Medulla oblongata (tissue), 1 donor: ENCODE measurements around the gene FCGBP.
"Not testable (repeated sequence)": the region's sequence is repeated elsewhere in the genome, so short reads cannot be mapped to it uniquely, and the experiment has no call there.

Source experiments
- DNase-seq: peaks from one replicate; pipeline ENCODE4 v3.0.0-alpha.2; 2015; ENCODE audit errors: extremely low spot score

Gene FCGBP

DNA sequence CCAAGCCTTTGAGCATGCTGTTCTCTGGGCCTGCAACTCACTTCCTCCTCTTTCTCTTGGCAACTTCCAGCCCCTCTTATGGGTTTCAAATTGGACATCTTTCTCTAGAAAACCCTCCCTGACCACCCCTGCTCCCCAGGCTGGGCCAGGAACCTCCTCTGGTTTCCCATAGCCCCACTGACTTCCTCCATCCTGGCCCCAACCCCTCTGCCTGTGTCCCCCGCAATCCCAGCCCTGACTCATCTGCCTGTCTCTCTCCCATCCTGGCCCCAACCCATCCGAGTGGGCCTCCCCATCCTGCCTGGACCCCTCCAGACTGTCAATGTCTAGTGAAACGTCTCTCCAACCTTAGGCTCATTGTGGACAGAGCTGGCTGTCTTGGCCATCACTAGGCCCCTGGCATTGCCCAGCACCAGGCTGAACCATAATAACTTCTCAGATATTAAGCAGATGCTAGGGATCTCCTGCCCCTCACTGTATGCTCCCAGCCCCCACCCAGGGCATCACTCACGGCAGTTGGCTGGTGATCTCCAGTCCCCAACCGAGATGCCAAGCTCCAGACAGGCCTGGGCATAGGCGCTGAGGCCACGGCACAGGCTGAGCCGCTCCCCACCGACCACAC is 16.8 kb downstream of the FCGBP start:
- no peak for DNase-seq

DNA sequence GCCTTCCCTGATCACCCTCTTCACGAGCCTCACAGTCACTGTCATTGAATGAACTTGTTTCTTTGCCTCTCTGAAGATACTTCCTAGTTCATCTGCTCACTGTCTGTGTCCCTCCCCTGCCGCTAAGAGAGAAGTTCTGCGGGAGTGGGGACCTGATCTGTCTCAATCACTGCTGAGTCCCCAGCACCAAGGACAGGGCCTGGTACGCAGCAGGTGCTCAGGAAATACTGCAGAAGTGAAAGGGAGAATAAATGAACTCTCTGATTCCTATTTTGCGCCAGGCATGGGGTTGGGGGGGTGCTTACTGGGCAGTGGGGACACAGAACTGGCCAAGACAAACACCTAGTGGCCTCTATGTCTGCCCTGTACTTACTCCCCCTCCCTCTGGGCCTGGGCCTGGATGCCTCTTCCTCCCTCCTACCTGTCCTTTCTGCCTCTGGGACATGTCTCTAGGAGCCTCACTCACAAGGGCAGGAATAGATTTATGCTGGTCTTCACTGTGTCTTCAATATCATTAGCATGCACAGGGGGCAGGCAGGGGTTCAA is 17.5 kb downstream of the FCGBP start:
- DNase-seq: peak; percentile 49

DNA sequence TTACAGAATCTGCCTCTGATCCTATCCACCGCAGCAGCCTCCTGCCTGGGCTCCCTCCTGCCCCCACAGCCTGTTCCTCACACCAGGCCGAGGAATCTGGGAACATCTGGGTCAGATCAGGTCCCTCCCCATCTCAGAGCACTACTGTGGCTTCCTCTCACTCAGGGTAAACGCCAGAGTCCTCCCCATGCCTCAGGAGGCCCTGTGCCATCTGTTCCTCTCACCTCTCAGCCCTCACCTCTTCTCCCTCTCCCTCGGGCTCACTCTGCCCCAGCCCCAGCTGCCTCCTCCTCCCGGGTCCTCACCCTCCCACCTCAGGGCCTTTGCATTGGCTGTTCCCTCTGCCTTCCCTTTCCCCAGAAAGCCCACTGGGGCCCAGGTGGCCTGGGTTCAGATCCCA is 18.2 kb downstream of the FCGBP start:
- no peak for DNase-seq

GRCh38 chr19:39915848-39916215 is 18.6 kb downstream of the FCGBP start:
- no peak for DNase-seq

- DNase-seq: no peak
Observed at GRCh38 chr19:39915101-39915847, 19.2 kb downstream of the FCGBP start.

- DNase-seq: no peak
Observed at GRCh38 chr19:39913682-39914333, 20.6 kb downstream of the FCGBP start.

- DNase-seq: no peak
Observed at GRCh38 chr19:39908803-39909202, 25.6 kb downstream of the FCGBP start.

DNA sequence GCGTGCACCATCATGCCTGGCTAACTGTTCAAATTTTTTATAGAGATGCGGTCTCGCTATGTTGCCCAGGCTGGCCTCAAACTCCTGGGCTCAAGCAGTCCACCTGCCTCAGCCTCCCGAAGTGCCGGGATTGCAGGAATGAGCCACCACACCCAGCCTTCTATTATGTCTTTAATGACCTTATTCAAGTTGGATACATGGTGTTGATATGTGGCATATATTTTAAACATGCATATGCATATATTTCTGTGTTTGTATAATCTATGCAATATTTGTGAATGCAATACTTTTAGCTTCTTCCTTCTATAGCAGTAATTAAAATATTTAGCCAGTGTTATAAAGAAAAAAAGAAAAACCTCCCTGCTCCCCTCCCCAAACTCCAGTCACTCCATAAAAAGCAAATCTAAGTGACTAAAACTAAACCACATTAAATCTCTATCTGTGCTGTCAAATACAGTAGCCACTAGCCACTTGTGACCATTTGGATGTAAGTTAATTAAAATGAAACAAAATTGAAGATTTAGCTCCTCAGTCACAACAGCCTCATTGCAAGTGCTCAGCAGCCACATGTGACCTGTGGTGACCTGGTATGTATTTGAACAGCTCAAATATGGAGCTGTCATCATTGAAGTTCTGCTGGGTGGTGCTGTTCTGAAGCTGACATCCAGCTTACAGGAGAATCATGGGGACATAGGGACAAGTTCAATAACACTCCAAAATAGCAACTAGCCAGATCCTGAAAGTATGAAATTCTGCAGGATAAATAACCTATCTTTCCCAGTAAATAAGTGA is 27.4 kb downstream of the FCGBP start:
- no peak for DNase-seq

DNA sequence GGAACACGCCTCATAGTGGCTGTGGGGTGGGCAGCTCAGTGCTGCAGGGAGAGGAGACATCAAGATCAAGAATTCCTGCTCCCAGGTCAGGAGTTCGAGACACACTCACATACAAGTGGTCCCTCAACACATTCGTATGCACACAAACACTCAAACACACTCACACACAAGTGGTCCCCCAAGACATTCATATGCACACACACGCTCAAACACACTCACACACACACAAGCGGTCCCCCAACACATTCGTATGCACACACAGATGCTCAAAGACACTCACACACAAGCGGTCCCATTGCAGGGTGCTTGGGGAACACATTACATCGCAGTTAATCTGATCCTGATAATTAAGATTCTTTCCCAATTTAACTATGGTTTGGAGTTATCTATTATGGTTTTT is 28.2 kb downstream of the FCGBP start:
- no peak for DNase-seq

GRCh38 chr19:39903486-39904091 is 30.8 kb downstream of the FCGBP start:
- DNase-seq: not testable (repeated sequence)

DNA sequence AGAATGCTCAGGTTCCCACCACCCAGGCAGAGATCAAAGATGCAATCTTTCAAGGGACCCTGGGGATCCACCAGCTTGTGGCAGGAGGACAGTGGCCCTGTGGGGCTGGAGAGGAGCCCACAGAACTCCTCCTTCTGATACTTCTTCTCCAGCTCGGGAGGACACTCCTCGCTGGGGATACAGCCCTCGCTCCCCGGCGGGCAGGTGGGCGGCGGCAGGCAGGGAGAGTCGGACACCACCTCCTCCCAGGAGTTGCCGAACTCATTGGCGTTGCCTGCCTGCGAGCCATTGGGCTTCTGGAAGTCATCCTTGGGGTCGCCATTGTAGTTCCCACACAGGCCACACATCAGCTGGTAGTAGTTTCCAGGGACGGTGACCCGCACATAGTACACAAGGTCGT is 32.1 kb downstream of the FCGBP start:
- DNase-seq: not testable (repeated sequence)

- DNase-seq: not testable (repeated sequence)
Observed at GRCh38 chr19:39901681-39902080, 32.8 kb downstream of the FCGBP start.

- not testable (repeated sequence) for DNase-seq
Observed at GRCh38 chr19:39898858-39899257, 35.6 kb downstream of the FCGBP start.

DNA sequence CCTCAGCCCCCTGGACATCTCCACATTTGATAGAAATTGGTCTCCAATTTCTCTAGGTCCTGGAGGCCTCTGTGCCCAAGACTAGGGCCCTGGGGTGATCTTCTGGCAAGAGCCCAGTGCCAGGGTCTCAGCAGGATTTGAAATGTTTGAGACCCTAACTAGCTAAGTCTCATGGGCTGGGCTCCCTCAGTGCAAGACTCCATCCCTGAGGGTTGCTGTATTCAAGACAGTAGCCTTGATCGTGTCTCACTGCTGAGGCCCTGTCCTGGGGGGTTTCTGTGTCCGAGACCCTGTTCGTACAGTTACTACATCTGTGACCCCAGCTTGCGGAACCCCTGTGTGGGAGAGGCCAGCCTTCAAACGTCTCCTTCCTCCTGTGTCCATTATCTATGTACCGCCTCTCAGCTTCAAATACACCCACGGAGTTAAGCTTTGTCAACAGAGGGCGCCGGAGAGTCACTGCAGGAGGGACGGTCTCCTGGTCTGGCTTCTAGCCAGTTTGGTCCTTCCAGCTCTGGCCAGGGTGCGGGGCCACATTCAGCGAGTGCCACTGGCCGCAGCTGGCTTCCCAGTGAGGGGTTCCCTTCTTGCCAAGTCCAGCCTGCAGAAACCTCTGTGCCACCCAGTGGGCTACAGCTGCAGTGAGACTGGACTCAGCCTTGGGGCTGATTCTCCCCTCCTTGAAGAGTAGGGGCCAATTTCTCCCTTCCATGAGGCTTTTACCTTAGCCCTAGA is 36.8 kb downstream of the FCGBP start:
- DNase-seq: not testable (repeated sequence)

GRCh38 chr19:39895096-39895495 is 39.3 kb downstream of the FCGBP start:
- not testable (repeated sequence) for DNase-seq

DNA sequence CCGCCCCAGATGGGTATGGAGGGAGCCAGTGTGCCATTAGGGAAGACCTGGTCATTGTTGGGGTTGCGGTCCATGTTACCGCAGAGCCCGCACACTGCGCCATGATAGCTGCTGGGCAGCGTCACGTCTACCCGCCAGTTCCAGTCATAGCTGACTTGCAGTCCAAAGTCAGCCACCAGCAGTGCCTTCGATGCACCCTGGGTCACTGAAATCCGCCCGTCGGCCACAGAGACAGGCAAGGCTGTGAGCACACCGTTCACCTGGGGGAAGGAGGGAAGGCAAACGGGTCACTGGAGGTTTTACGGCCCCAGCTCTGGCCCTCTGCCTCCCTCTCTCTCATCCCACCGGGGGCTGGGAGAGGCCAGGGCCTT is 40.2 kb downstream of the FCGBP start:
- not testable (repeated sequence) for DNase-seq

DNA sequence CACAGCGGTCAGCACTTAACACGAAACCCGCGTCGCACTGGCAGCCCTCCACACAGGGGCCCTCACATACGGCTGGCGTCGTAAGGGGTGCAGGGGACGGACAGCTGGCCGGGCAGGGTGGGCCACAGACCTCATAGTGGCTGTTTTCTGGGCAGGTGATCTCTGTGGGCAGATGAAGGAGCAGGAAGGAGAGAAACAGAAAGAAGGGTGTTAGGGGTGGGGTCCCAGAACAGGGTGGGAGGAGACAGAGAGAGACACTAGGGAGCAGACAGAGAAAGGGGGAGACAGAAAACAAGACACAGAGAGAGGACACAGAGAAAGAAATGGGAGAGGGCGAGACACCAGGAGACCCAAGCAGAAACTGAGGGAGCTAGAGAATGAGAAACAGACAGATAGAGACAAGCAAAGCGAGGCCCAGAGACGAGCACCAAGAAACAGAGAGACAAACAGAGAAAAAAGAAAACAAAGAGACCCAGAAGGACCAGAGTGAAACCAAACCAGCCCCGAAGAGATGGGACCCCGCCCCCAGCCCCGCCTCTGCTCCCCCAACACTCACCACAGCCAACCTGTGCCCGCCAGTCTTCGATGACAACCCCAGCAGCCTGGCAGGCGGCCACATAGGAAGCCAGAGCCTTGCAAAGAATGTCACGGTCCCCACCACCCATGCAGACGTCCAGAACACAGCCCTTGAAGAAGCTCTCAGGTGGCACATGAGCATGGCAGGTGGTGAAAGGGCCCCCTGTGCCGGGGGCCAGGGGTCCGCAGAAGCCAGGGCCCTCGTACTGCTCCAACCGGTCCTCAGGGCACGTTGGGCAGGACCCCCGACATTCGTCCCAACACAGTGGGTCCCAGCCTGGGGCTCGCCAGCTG is 40.8 kb downstream of the FCGBP start:
- DNase-seq: not testable (repeated sequence)

DNA sequence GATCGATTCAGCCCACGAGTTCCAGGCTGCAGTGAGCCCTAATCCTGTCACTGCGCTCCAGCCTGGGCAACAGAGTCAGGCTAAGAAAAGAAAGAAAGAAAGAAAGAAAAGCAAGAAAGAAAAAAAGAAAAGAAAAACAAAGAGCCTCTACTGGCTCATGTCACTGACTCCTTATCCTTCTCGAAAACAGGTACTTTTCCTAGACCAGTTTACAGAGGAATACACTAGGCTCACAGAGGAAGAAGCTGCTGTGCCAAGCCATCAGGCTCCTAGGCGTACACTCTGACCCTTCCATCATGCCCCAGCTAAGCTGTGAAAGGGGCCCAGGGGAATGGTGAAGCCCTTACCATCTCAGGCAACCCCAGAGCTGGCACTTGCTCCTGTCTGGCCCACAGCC is 41.9 kb downstream of the FCGBP start:
- not testable (repeated sequence) for DNase-seq

DNA sequence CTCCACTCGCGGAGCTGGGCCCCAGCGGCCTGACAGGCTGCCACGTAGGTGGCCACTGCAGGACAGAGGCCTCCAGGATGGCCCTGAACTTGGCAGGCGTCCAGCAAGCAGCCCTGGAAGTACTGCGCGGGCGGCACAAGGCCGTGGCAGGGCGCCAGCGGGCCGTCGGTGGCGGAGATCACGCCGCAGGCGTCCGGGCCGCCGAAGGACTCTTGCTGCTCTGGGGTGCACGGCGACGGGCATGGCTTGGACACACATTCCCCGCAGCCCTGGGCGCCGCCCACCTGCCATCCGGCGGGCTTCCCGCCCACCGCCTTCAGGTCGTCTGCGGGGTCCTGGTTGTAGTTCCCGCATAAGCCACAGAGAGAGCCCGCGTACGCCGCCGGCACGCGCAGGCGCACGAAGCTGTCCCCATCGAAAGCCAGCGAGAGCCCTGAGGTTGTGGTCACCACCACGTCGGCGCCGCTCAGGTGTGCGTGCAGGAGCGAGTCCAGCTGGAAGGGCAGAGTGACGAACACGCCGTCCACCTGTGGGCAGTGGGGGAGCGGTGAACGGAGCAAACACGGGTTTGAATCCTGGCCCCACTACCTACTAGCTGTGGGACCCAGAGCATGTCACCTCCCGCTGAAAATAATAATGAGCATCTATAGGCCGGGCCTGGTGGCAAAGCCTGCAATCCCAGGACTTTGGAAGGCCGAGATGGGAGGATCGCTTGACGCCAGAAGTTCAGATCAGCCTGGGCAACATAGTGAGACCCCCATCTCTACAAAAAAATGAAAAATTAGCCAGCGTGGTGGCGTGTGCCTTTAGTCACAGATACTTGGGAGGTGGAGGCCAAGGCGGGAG is 42.6 kb downstream of the FCGBP start:
- not testable (repeated sequence) for DNase-seq
